ENCODE data around the gene TMEM245.
A peak's percentile ranks its signal among the peaks of the same experiment; 100 is the strongest.

Gene TMEM245

GRCh38 chr9:109101202-109101595, 18.5 kb downstream of the TMEM245 start:
- DNase-seq (ENCODE audit: extremely low read depth, low read depth) = no peak
- no peak for TF ChIP-seq CTCF (IDR thresholded peaks at IDR 0.05; ENCODE audit: low read depth, low read length)

GRCh38 chr9:109100543-109101201, 19.1 kb downstream of the TMEM245 start:
- no peak for TF ChIP-seq CTCF (IDR thresholded peaks at IDR 0.05; ENCODE audit: low read depth, low read length)
- no peak for DNase-seq (ENCODE audit: extremely low read depth, low read depth)

GRCh38 chr9:109098960-109099308, 20.8 kb downstream of the TMEM245 start:
- no peak for TF ChIP-seq CTCF (IDR thresholded peaks at IDR 0.05; ENCODE audit: low read depth, low read length)
- DNase-seq (ENCODE audit: extremely low read depth, low read depth) = no peak

- peak; percentile 52 for TF ChIP-seq CTCF (IDR thresholded peaks at IDR 0.05; ENCODE audit: low read depth, low read length)
- peak; percentile 87 for DNase-seq (ENCODE audit: extremely low read depth, low read depth)
These were observed 21.4 kb downstream of the TMEM245 start for GRCh38 chr9:109098171-109098959.

GRCh38 chr9:109097146-109097545, 22.6 kb downstream of the TMEM245 start:
- no peak for TF ChIP-seq CTCF (IDR thresholded peaks at IDR 0.05; ENCODE audit: low read depth, low read length)
- no peak for DNase-seq (ENCODE audit: extremely low read depth, low read depth)

- no peak for DNase-seq (ENCODE audit: extremely low read depth, low read depth)
- no peak for TF ChIP-seq CTCF (IDR thresholded peaks at IDR 0.05; ENCODE audit: low read depth, low read length)
These were observed 24.4 kb downstream of the TMEM245 start for GRCh38 chr9:109095321-109095720.

GRCh38 chr9:109094268-109094667, 25.5 kb downstream of the TMEM245 start:
- DNase-seq (ENCODE audit: extremely low read depth, low read depth) = no peak
- TF ChIP-seq CTCF (IDR thresholded peaks at IDR 0.05; ENCODE audit: low read depth, low read length) = no peak

Data from AG09319 (cell line).